Brain microvascular endothelial cell (primary cell): ENCODE measurements around the gene NLRP3.
A peak's percentile ranks its signal among the peaks of the same experiment; 100 is the strongest.

ENCODE experiments used
- DNase-seq: peaks from one replicate; pipeline ENCODE4 v3.0.0-alpha.2; 2020
- H3K27ac ChIP-seq: fragments of 250-450 bp; sonication (Bioruptor Pico); 2 replicates; pipeline ENCODE4 v1.5.1; 2020; ENCODE audit warnings: mild to moderate bottlenecking, moderate library complexity
- H3K27me3 ChIP-seq: fragments of 250-450 bp; sonication (Bioruptor Pico); replicated peaks from 2 replicates; pipeline ENCODE4 v1.5.1; 2020; ENCODE audit warnings: mild to moderate bottlenecking
- H3K36me3 ChIP-seq: fragments of 250-450 bp; sonication (Bioruptor Pico); replicated peaks from 2 replicates; pipeline ENCODE4 v1.5.1; 2020; ENCODE audit warnings: mild to moderate bottlenecking
- H3K4me3 ChIP-seq: 2 replicates; pipeline ENCODE4 v1.5.1; 2011; ENCODE audit warnings: low read depth, mild to moderate bottlenecking, control low read depth, low read length, moderate library complexity
- CTCF ChIP-seq: IDR thresholded peaks from 2 replicates; pipeline ENCODE4 v1.5.1; 2011; ENCODE audit warnings: low read depth, mild to moderate bottlenecking, moderate library complexity, low read length, control low read depth, inconsistent platforms; ENCODE audit errors: missing control alignments
- in situ Hi-C: cut with HindIII; loops from 2 replicates; pipeline ENCODE4 v1.10.0; 2017; ENCODE audit warnings: low sequenced_read_pairs, low pct_ligation_motif_present

The NLRP3 gene

GRCh38 chr1:247494767-247495166, 78.8 kb downstream of the NLRP3 start:
- H3K27ac ChIP-seq = no peak overlapping the region
- no peak for TF ChIP-seq CTCF
- no peak for DNase-seq
- H3K4me3 ChIP-seq = no peak overlapping the region
- in situ Hi-C loops = no loop called here
- H3K36me3 ChIP-seq = no peaks in the 10 kb centered on the region
- no peaks in the 10 kb centered on the region for H3K27me3 ChIP-seq

- Histone ChIP-seq H3K27ac (no peak overlapping the region), H3K36me3 (no peaks in the 10 kb centered on the region), H3K27me3 (no peaks in the 10 kb centered on the region), H3K4me3 (no peak overlapping the region)
- in situ Hi-C loops = no loop called here
- no peak for TF ChIP-seq CTCF
- peak; percentile 1 for DNase-seq
Measured at GRCh38 chr1:247496581-247497285, 80.8 kb downstream of the NLRP3 start.
